Testis (tissue), 2 donors: ENCODE measurements around the gene DENND1A.

Experiments
- POLR2A ChIP-seq: fragments of 450-650 bp; IDR thresholded peaks from one replicate; pipeline ENCODE4 v1.6.1; 2017; ENCODE audit warnings: antibody characterized with exemption, mild to moderate bottlenecking, moderate library complexity
- TF ChIP-seq, protein P1 (sequence below), 3 experiments: fragments of 450-650 bp in 2 of 3; fragments of 200-600 bp in 1 of 3; sonication (generic) in 1 of 3; IDR thresholded peaks; one replicate each; pipeline ENCODE4 v1.5.1; 2016 to 2019; ENCODE audit warnings: antibody characterized with exemption in 3 of 3, mild to moderate bottlenecking in 2 of 3, moderate library complexity in 1 of 3

- TF ChIP-seq, protein P1, sequence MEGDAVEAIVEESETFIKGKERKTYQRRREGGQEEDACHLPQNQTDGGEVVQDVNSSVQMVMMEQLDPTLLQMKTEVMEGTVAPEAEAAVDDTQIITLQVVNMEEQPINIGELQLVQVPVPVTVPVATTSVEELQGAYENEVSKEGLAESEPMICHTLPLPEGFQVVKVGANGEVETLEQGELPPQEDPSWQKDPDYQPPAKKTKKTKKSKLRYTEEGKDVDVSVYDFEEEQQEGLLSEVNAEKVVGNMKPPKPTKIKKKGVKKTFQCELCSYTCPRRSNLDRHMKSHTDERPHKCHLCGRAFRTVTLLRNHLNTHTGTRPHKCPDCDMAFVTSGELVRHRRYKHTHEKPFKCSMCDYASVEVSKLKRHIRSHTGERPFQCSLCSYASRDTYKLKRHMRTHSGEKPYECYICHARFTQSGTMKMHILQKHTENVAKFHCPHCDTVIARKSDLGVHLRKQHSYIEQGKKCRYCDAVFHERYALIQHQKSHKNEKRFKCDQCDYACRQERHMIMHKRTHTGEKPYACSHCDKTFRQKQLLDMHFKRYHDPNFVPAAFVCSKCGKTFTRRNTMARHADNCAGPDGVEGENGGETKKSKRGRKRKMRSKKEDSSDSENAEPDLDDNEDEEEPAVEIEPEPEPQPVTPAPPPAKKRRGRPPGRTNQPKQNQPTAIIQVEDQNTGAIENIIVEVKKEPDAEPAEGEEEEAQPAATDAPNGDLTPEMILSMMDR (IDR thresholded peaks at IDR 0.05) = no peak
- no peak for TF ChIP-seq POLR2A
Measured at GRCh38 chr9:123584202-123585176, 345.4 kb downstream of the DENND1A start.
